H1 (cell line): ENCODE measurements around the gene SBNO1. TPM values are rescaled to one million over a fixed set of nuclear protein-coding genes. Genes with fewer than 3 reads are reported as not detected.
"Not testable (repeated sequence)": the region's sequence is repeated elsewhere in the genome, so short reads cannot be mapped to it uniquely, and the experiment has no call there.

Source experiments
- CTCF ChIA-PET: fragments of 300-600 bp; sonication (Branson Sonifier 250); formaldehyde crosslinking; loops from one replicate; lab custom pipeline; 2021; ENCODE audit not compliant: partially characterized antibody; lab: Charles Lee
- POLR2A ChIA-PET: fragments of 300-600 bp; sonication (Branson Sonifier 250); formaldehyde crosslinking; loops from one replicate; lab custom pipeline; 2021; ENCODE audit warnings: inconsistent platforms; ENCODE audit not compliant: partially characterized antibody; lab: Charles Lee
- DNase-seq, 2 experiments: peaks; one replicate each; pipeline versions ENCODE4 v3.0.0 to v3.0.0-alpha.2; 2010 to 2022; ENCODE audit warnings: low spot score in 2 of 2, low read depth in 1 of 2, mixed read lengths in 1 of 2
- FAIRE-seq: peaks from 2 replicates; lab custom pipeline; 2011; peaks lifted over from hg19 to GRCh38; lab: Jason Lieb, UNC
- H2AFZ ChIP-seq: 2 replicates; pipeline ENCODE4 v1.8.1; 2012; ENCODE audit warnings: low read length, inconsistent platforms
- H2AK5ac ChIP-seq: 2 replicates; pipeline ENCODE4 v1.6.1; 2013; ENCODE audit warnings: low read depth, low read length
- H2BK120ac ChIP-seq: replicated peaks from 2 replicates; pipeline ENCODE3; 2013; ENCODE audit warnings: low read depth, low read length, inconsistent platforms
- H2BK12ac ChIP-seq: 2 replicates; pipeline ENCODE4 v1.6.1; 2013; ENCODE audit warnings: low read depth, low read length
- H2BK15ac ChIP-seq: 2 replicates; pipeline ENCODE4 v1.6.1; 2013; ENCODE audit warnings: low read length
- H2BK20ac ChIP-seq: 2 replicates; pipeline ENCODE4 v1.6.1; 2013; ENCODE audit warnings: low read length
- H2BK5ac ChIP-seq: 2 replicates; pipeline ENCODE4 v1.6.1; 2013; ENCODE audit warnings: low read depth, low read length
- H3K14ac ChIP-seq: 2 replicates; pipeline ENCODE4 v1.6.1; 2013; ENCODE audit warnings: inconsistent platforms; ENCODE audit not compliant: insufficient read length
- H3K18ac ChIP-seq: 2 replicates; pipeline ENCODE4 v1.6.1; 2013; ENCODE audit warnings: low read length; ENCODE audit errors: extremely low read depth
- H3K23ac ChIP-seq: 2 replicates; pipeline ENCODE4 v1.6.1; 2013; ENCODE audit warnings: inconsistent platforms; ENCODE audit not compliant: insufficient read length
- H3K23me2 ChIP-seq: 2 replicates; pipeline ENCODE4 v1.6.1; 2013; ENCODE audit warnings: low read depth, low read length
- H3K27ac ChIP-seq: 2 replicates; pipeline ENCODE4 v1.6.1; 2011; ENCODE audit warnings: low read depth, low read length, inconsistent platforms
- H3K27me3 ChIP-seq, 4 experiments: replicated peaks in 1 of 4; 1 replicate in 1 of 4; 2 replicates in 3 of 4; pipeline versions ENCODE4 v1.6.1 to v1.8.1; 2011 to 2013; ENCODE audit warnings: low read length in 3 of 4, mild to moderate bottlenecking in 3 of 4, inconsistent platforms in 2 of 4, mixed read lengths in 2 of 4, moderate library complexity in 1 of 4; ENCODE audit not compliant: control insufficient read depth in 3 of 4, insufficient read depth in 3 of 4; ENCODE audit errors: extremely low read depth in 1 of 4
- H3K36me3 ChIP-seq, 4 experiments: 2 replicates each; pipeline versions ENCODE4 v1.6.1 to v1.8.1; 2011 to 2013; ENCODE audit warnings: mild to moderate bottlenecking in 4 of 4, low read length in 3 of 4, moderate library complexity in 2 of 4, control low read depth in 1 of 4, inconsistent platforms in 1 of 4; ENCODE audit not compliant: insufficient read depth in 4 of 4, control insufficient read depth in 2 of 4
- H3K4ac ChIP-seq: replicated peaks from 2 replicates; pipeline ENCODE3; 2013; ENCODE audit warnings: low read length, low read depth, mixed read lengths, inconsistent platforms; ENCODE audit not compliant: insufficient read length
- H3K4me1 ChIP-seq, 4 experiments: replicated peaks in 1 of 4; 1 replicate in 1 of 4; 2 replicates in 3 of 4; pipeline versions ENCODE4 v1.6.1 to v1.8.1; 2011 to 2013; ENCODE audit warnings: low read length in 3 of 4, inconsistent platforms in 2 of 4, mixed read lengths in 1 of 4; ENCODE audit not compliant: insufficient read depth in 4 of 4, control insufficient read depth in 3 of 4
- H3K4me2 ChIP-seq, 2 experiments: 2 replicates each; pipeline versions ENCODE4 v1.6.1 to v1.8.1; 2011 to 2013; ENCODE audit warnings: low read depth in 2 of 2, low read length in 2 of 2, control low read depth in 1 of 2, inconsistent platforms in 1 of 2, mild to moderate bottlenecking in 1 of 2; ENCODE audit not compliant: insufficient read depth in 1 of 2
- H3K4me3 ChIP-seq, 4 experiments: fragments of 200-600, 300-600 bp in 1 of 4; sonication (generic), shearing (Covaris generic), sonication (Bioruptor Twin) in 1 of 4; 2 replicates each; pipeline versions ENCODE4 v1.5.1 to v1.8.1; 2011 to 2016; ENCODE audit warnings: low read length in 4 of 4, low read depth in 3 of 4, control low read depth in 2 of 4, inconsistent platforms in 2 of 4, mild to moderate bottlenecking in 2 of 4, mixed read lengths in 1 of 4, moderate library complexity in 1 of 4; ENCODE audit not compliant: insufficient read depth in 2 of 4; ENCODE audit errors: extremely low read depth in 1 of 4
- H3K56ac ChIP-seq: replicated peaks from 2 replicates; pipeline ENCODE3; 2013; ENCODE audit warnings: low read depth, mild to moderate bottlenecking, mixed read lengths, low read length, inconsistent platforms; ENCODE audit not compliant: insufficient read length
- H3K79me1 ChIP-seq: 2 replicates; pipeline ENCODE4 v1.6.1; 2013; ENCODE audit warnings: low read depth, low read length, control low read depth
- H3K79me2 ChIP-seq, 2 experiments: 2 replicates each; pipeline versions ENCODE4 v1.6.1 to v1.8.1; 2012 to 2013; ENCODE audit warnings: low read length in 2 of 2, mild to moderate bottlenecking in 2 of 2, inconsistent platforms in 1 of 2; ENCODE audit not compliant: insufficient read depth in 2 of 2, control insufficient read depth in 1 of 2
- H3K9ac ChIP-seq, 4 experiments: replicated peaks in 1 of 4; 1 replicate in 1 of 4; 2 replicates in 3 of 4; pipeline versions ENCODE4 v1.6.1 to v1.8.1; 2011 to 2013; ENCODE audit warnings: low read depth in 3 of 4, low read length in 3 of 4, control low read depth in 2 of 4, mild to moderate bottlenecking in 2 of 4, moderate library complexity in 2 of 4, inconsistent platforms in 1 of 4; ENCODE audit errors: extremely low read depth in 1 of 4
- H3K9me3 ChIP-seq, 2 experiments: 2 replicates each; pipeline versions ENCODE4 v1.6.1 to v1.8.1; 2012 to 2013; ENCODE audit warnings: mild to moderate bottlenecking in 2 of 2, moderate library complexity in 2 of 2, control low read depth in 1 of 2, inconsistent platforms in 1 of 2, low read depth in 1 of 2, low read length in 1 of 2, mixed read lengths in 1 of 2; ENCODE audit not compliant: insufficient read depth in 2 of 2
- H4K20me1 ChIP-seq, 2 experiments: replicated peaks in 1 of 2; 2 replicates each; pipeline versions ENCODE3 to v1.8.1; 2011 to 2013; ENCODE audit warnings: inconsistent platforms in 2 of 2, low read length in 2 of 2, mild to moderate bottlenecking in 1 of 2; ENCODE audit not compliant: insufficient read depth in 2 of 2, control insufficient read depth in 1 of 2
- H4K5ac ChIP-seq: 2 replicates; pipeline ENCODE4 v1.6.1; 2013; ENCODE audit warnings: low read length, low read depth, mixed read lengths, inconsistent platforms; ENCODE audit not compliant: insufficient read length
- H4K8ac ChIP-seq: 2 replicates; pipeline ENCODE4 v1.8.0; 2013; ENCODE audit warnings: mild to moderate bottlenecking, moderate library complexity, low read length, inconsistent platforms; ENCODE audit not compliant: insufficient read depth; ENCODE audit errors: extremely low read depth
- H4K91ac ChIP-seq: replicated peaks from 2 replicates; pipeline ENCODE3; 2013; ENCODE audit warnings: low read length, mixed read lengths, inconsistent platforms; ENCODE audit not compliant: insufficient read length
- HDAC2 ChIP-seq, 2 experiments: fragments of 300-600 bp in 1 of 2; sonication (generic) in 1 of 2; IDR thresholded peaks; 2 replicates each; pipeline ENCODE4 v1.6.1; 2011 to 2012; ENCODE audit warnings: low read depth in 2 of 2, low read length in 2 of 2, mild to moderate bottlenecking in 2 of 2, moderate library complexity in 2 of 2, borderline replicate concordance in 1 of 2, inconsistent platforms in 1 of 2
- JUN ChIP-seq: IDR thresholded peaks from 2 replicates; pipeline ENCODE4 v1.6.1; 2011; ENCODE audit warnings: low read depth, mild to moderate bottlenecking, improper control_type of control experiment, low read length
- POLR2AphosphoS5 ChIP-seq: IDR thresholded peaks from 2 replicates; pipeline ENCODE4 v1.6.1; 2011; ENCODE audit warnings: low read depth, low read length
- SP4 ChIP-seq: IDR thresholded peaks from 2 replicates; pipeline ENCODE4 v1.6.1; 2012; ENCODE audit warnings: low read length, inconsistent platforms
- WGBS, 2 experiments: shearing (Covaris generic) in 1 of 2; methylation state at CpG; one replicate each; pipeline versions ENCODE4 v1.1.6 to v1.1.7; 2013 to 2015; ENCODE audit warnings: low lambda C conversion rate in 2 of 2, mixed read lengths in 2 of 2, inconsistent platforms in 1 of 2, low coverage in 1 of 2, missing lambda C conversion rate in 1 of 2; ENCODE audit not compliant: insufficient replicate concordance in 2 of 2, insufficient coverage in 1 of 2, insufficient read length in 1 of 2; ENCODE audit errors: extremely low coverage in 1 of 2, missing lambda C conversion rate in 1 of 2; 5-methylcytosine and 5-hydroxymethylcytosine counted together
- polyA plus RNA-seq, 7 experiments: library from polyadenylated mRNA; depleted of rRNA in 3 of 7; stranded (reverse) in 5 of 7; unstranded in 2 of 7; fragments of >200 nt in 5 of 7; fragments of 200-250 nt in 2 of 7; gene quantifications; 1 replicate in 5 of 7; 2 replicates in 1 of 7; 4 replicates in 1 of 7; pipeline versions ENCODE4 v1.2.1 to v1.2.3, GENCODE V29; 2011 to 2013; ENCODE audit warnings: missing spikeins in 2 of 7, mixed read lengths in 2 of 7
- total RNA-seq: library from RNA; stranded (reverse); fragmentation: NEBNext Ultra II Directional; extraction: Animal tissue kit (Norgen Biotek cat#: 25700); gene quantifications from 2 replicates; pipeline ENCODE4 v1.2.1, GENCODE V29; 2021
- TF ChIP-seq, protein P1 (sequence below), 3 experiments: IDR thresholded peaks; 1 replicate in 2 of 3; 2 replicates in 1 of 3; pipeline versions ENCODE4 v1.5.1 to v1.6.1; 2011; ENCODE audit warnings: low read length in 3 of 3, mild to moderate bottlenecking in 3 of 3, inconsistent platforms in 2 of 3, low read depth in 1 of 3, moderate library complexity in 1 of 3; ENCODE audit not compliant: insufficient read depth in 1 of 3; ENCODE audit errors: control extremely low read depth in 1 of 3

SBNO1 gene
- total and polyA plus RNA-seq, 2 of the 8 experiments (the other 6 are each of a cell fraction or from before 2014, with no cell fraction given) = 6.7 to 57.7 TPM

DNA sequence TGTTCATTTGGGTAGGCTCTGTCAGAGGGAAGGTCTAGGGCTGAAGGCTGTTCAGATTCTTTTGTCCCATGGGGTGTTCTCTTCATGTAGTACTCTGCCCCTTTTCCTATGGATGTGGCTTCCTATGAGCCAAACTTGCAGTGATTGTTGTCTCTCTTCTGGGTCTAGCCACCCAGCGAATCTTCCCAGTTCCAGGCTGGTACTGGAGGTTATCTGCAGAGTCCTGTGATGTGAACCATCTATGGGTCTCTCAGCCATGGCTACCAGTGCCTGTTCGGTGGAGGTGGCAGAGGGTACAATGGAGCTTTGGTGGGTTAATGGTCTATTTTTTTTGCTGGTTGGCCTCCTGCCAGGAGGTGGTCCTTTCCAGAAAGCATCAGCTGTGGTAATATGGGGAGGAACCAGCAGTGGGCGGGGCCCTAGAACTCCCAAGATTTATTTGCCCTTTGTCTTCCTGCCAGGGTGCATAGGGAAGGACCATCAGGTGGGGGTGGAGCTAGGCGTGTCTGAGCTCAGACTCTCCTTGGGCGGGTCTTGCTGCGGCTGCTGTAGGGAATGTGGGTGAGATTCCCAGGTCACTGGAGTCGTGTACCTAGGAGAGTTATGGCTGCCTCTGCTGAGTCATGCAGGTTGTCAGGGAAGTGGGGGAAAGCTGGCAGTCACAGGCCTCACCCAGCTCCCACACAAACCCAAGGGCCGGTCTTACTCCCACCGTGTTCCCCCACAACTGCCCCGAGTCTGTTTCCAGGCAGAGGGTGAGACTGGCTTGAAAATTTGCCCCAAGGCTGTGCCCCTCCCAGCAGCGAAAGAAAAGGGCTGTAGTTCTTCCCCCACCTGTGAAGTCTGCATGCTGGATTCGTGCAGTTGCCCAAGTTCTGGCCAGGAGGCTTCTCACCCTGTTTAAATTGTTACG lies 113.9 kb downstream of the SBNO1 start (continued):
- TF ChIP-seq, protein P1, sequence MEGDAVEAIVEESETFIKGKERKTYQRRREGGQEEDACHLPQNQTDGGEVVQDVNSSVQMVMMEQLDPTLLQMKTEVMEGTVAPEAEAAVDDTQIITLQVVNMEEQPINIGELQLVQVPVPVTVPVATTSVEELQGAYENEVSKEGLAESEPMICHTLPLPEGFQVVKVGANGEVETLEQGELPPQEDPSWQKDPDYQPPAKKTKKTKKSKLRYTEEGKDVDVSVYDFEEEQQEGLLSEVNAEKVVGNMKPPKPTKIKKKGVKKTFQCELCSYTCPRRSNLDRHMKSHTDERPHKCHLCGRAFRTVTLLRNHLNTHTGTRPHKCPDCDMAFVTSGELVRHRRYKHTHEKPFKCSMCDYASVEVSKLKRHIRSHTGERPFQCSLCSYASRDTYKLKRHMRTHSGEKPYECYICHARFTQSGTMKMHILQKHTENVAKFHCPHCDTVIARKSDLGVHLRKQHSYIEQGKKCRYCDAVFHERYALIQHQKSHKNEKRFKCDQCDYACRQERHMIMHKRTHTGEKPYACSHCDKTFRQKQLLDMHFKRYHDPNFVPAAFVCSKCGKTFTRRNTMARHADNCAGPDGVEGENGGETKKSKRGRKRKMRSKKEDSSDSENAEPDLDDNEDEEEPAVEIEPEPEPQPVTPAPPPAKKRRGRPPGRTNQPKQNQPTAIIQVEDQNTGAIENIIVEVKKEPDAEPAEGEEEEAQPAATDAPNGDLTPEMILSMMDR (IDR thresholded peaks at IDR 0.05; ENCODE audit: control extremely low read depth in 1 of 3, insufficient read depth in 1 of 3, low read depth in 1 of 3, low read length in 3 of 3) = no peak
- TF ChIP-seq HDAC2 (IDR thresholded peaks at IDR 0.05; ENCODE audit: borderline replicate concordance in 1 of 2, low read depth in 2 of 2, low read length in 2 of 2) (no peak), SP4 (no peak), JUN (no peak), POLR2AphosphoS5 (no peak)
- TF ChIP-seq, all 59 proteins: peak for 0

DNA sequence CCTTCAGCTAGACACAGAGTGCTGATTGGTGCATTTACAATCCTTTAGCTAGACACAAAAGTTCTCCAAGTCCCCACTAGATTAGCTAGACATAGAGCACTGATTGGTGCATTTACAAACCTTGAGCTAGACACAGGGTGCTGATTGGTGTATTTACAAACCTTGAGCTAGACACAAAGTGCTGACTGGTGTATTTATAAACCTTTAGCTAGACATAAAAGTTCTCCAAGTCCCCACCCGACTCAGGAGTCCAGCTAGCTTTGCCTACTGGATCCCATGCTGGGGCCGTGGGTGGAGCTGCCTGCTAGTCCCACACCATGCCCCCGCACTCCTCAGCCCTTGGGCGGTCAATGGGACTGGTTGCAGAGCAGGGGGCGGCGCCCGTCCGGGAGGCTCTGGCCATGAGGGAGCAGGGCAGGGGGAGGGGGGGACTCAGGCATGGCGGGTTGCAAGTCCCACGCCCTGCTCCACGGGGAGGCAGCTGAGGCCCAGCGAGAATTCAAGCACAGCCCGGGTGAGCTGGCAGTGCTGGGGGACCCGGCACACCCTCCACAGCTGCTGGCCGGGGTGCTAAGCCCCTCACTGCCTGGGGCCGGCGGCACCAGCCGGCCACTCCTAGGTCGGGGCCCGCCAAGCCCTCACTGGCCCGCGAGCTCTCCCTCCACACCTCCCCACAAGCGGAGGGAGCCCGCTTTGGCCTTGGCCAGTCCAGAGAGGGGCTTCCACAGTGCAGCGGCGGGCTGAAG lies 115.5 kb downstream of the SBNO1 start:
- not testable (repeated sequence) for H3K18ac ChIP-seq, H2AFZ ChIP-seq, H2BK20ac ChIP-seq, H3K23me2 ChIP-seq, H4K20me1 ChIP-seq, H3K79me1 ChIP-seq, H4K91ac ChIP-seq, H2BK120ac ChIP-seq, H3K4ac ChIP-seq, H4K8ac ChIP-seq, H3K4me3 ChIP-seq, H2BK15ac ChIP-seq, H3K4me2 ChIP-seq, H3K27ac ChIP-seq, H2BK12ac ChIP-seq, DNase-seq, H3K14ac ChIP-seq, H2BK5ac ChIP-seq, H3K4me1 ChIP-seq, H3K23ac ChIP-seq, H3K9ac ChIP-seq, H4K5ac ChIP-seq, H3K27me3 ChIP-seq, H2AK5ac ChIP-seq, FAIRE-seq, H3K56ac ChIP-seq
- CTCF ChIA-PET = interaction anchor here (0.7 to 3.5 kb wide), 6 partner anchors 8 to 297 kb away, joined by 3 to 20 read pairs (median 3); no protein-coding TSS in a partner anchor
- Histone ChIP-seq H3K9me3 (peaks cover 5 to 11% of the 10 kb centered on the region in 2 experiments), H3K36me3 (peaks cover 0 to 21% (median 9%) of the 10 kb centered on the region in 4 experiments; a peak in 4 of 8 replicates), H3K79me2 (peaks cover 0 to 15% of the 10 kb centered on the region in 2 experiments; a peak in 1 of 4 replicates)
- POLR2A ChIA-PET = interaction anchor here (0.7 to 5.3 kb wide), 5 partner anchors 14 to 268 kb away, joined by 3 to 27 read pairs (median 4); partner anchors contain the start of genes MPHOSPH9 and MTRFR
- 98% methylated on average over 21 of the region's 26 CpGs; no CpG with 5 or more reads in 1 of the 2 experiments for WGBS, 2 experiments
